Measurements from ENCODE around the gene CSH2.

CSH2 gene

DNA sequence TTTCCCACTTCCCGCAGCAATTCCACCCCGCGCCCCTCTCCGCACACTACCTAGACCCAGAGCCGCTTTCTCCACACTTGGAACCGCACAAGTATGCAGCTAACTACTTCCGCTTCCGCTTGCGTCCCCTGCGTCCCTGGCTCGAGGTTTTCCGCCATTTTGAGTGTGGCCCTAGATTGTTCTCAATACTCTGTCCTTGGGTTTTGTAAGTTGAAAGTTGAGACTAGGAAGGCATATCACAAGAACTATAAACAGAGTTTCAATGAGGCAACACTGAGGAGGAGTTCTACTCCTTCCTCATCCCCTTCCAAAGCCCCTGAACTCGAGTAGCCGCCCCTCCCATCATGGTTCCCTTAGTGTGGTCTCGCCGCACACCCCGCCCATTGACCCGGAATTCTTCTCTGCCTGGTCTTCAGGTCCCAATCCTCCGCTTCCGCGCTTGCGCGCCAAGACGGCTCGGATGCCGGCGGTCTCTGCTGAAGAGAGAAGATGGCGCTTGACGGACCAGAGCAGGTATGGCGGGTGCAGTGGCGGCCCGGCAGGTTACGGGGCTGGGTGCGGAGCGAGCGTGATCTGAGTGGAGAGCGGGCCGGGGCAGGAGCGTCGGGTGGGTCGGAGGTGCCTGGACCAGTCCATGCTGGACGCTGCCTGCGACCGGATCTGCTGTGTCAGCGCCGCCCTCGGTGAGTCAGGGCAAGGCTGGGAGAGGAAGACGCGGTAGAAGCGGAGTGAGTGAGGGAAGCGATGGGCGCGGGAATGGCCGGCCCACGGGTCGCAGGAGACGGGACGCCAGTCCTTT is 46.3 kb downstream of the CSH2 start, which contains the start of the genes FTSJ3 and PSMC5:
TSS of gene FTSJ3 (minus strand) at position 662 of the 799 bp plus-strand sequence. CDS start 761 bp downstream, outside the sequence.
TSS of gene PSMC5 (plus strand) at position 430 of the 799 bp plus-strand sequence. CDS start at position 490, 60 bp downstream.
- peak within 1 kb of the TSS; percentile 96 for H3K4me3 ChIP-seq (ENCODE audit: low read depth, low read length)
- in situ Hi-C loops (cut with HindIII; ENCODE audit: low sequenced_read_pairs) = no loop called here
- TF ChIP-seq, protein P1, sequence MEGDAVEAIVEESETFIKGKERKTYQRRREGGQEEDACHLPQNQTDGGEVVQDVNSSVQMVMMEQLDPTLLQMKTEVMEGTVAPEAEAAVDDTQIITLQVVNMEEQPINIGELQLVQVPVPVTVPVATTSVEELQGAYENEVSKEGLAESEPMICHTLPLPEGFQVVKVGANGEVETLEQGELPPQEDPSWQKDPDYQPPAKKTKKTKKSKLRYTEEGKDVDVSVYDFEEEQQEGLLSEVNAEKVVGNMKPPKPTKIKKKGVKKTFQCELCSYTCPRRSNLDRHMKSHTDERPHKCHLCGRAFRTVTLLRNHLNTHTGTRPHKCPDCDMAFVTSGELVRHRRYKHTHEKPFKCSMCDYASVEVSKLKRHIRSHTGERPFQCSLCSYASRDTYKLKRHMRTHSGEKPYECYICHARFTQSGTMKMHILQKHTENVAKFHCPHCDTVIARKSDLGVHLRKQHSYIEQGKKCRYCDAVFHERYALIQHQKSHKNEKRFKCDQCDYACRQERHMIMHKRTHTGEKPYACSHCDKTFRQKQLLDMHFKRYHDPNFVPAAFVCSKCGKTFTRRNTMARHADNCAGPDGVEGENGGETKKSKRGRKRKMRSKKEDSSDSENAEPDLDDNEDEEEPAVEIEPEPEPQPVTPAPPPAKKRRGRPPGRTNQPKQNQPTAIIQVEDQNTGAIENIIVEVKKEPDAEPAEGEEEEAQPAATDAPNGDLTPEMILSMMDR (IDR thresholded peaks at IDR 0.05; ENCODE audit: low read depth, low read length) = peak; percentile 48
- peak; percentile 97 for DNase-seq (ENCODE audit: low read depth, low spot score)

DNA sequence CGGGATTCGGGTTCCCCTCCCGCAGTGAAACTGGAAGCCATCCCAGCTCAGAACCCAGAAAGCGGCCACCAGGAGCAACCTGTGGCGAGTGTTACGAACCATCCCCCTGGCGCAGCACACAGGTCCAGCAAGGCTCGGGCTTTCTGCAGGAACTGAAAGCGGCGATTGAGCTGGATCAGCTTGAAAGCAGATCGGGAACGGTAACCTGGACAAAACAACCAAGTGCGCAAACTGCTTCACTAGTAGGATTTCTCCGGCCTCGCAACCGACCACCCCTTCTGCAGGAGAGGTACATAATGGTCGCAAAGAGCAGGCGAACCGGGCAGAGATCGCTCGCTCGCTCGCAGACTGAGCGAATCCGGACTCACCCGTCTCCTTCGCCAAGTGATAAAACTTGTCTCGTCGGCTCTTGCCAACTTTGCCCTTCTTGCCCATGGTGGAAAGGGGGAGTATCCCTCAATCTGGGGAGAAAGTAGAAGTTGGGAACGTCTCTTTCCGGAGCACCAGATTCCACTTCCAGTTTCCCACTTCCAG is 46.9 kb downstream of the CSH2 start:
- TF ChIP-seq, protein P1 (IDR thresholded peaks at IDR 0.05; ENCODE audit: low read depth, low read length) = no peak
- peak overlapping the region; percentile 96 for H3K4me3 ChIP-seq (ENCODE audit: low read depth, low read length)
- DNase-seq (ENCODE audit: low read depth, low spot score) = peak; percentile 49
- in situ Hi-C loops (cut with HindIII; ENCODE audit: low sequenced_read_pairs) = no loop called here

DNA sequence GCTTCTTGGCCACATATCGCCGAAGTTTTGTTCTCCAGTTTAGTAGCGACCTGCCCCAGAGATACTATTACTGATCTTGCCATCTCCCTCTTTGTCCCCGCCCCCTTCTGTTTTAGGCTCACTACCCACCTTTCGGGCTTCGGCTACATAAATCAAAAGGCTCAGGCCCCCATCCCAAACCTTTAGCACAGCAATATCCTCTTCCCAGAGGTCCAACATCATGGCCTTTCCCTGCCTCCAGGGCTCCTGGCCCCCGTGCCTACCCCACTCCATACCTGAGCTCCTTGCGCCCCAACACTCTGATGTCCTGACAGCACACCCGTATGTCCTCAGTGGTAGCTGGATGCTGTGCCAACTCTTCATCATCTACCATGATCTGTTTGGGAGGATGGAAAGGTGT is 49.1 kb downstream of the CSH2 start:
- TF ChIP-seq, protein P1 (IDR thresholded peaks at IDR 0.05; ENCODE audit: low read depth, low read length) = no peak
- no peak overlapping the region for H3K4me3 ChIP-seq (ENCODE audit: low read depth, low read length)
- DNase-seq (ENCODE audit: low read depth, low spot score) = no peak
- in situ Hi-C loops (cut with HindIII; ENCODE audit: low sequenced_read_pairs) = no loop called here

DNA sequence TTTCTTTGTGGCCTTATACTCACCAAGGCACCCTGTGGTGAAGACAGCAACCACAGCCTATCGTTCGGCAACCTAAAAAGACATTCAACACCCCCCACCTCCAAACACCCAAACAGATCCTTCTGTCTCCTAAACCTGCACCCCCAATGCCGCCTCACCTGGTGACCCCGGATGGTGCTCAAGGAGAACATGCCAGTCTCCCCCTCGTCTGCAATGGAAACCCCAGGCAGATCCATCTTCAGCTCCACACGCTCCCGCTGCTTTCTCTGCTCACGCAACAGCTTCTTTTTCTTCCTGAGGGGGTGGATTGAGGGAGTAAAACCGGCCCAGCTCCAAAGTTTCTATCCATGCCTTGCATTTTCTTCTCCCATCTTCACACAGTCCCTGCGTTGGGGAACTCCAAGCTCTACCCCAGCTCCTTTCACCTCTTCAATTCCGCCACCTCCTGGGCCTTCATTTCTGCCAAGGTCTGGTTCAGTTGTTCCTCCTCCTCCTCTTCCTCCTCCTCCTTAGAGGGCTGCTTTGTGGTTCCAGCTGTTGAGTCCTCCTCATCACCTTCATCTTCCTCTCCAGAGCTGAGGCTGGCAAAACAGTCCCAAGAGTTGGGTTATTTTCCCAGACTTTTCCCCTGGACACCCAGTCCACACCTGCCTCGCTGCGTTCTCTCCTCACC is 49.7 kb downstream of the CSH2 start:
- no peak overlapping the region for H3K4me3 ChIP-seq (ENCODE audit: low read depth, low read length)
- TF ChIP-seq, protein P1 (IDR thresholded peaks at IDR 0.05; ENCODE audit: low read depth, low read length) = no peak
- in situ Hi-C loops (cut with HindIII; ENCODE audit: low sequenced_read_pairs) = no loop called here
- DNase-seq (ENCODE audit: low read depth, low spot score) = no peak

DNA sequence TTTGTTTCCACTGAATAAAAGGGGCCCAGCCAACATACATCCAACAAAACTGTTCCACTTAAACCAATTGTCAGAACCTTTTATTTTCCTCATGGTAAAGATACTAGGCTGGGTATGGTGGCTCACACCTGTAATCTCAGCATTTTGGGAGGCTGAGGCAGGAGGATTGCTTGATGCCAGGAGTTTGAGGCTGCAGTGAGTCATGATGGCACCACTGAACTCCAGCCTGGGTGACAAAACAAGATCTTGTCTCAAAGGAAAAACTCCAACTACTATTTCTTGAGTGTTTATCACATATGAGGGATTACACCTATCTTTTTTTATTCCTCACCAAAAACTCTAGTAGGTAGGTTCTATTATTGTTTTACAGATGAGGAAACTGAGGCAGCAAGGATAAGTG is 50.9 kb downstream of the CSH2 start:
- in situ Hi-C loops (cut with HindIII; ENCODE audit: low sequenced_read_pairs) = no loop called here

More for the DNA sequence above, 50.9 kb downstream of the CSH2 start:
- TF ChIP-seq, protein P1 (IDR thresholded peaks at IDR 0.05; ENCODE audit: low read depth, low read length) = no peak
- DNase-seq (ENCODE audit: low read depth, low spot score) = no peak
- H3K4me3 ChIP-seq (ENCODE audit: low read depth, low read length) = no peak overlapping the region
